Measurements from ENCODE around the gene PIGP. TPM values are rescaled to one million over a fixed set of nuclear protein-coding genes. Genes with fewer than 3 reads are reported as not detected.

PIGP gene
- total RNA-seq, 1 donor from 2014 or later, result 34.0 TPM

Other genes with a start within 250 kb of the PIGP start
- 6.3 TPM for gene HLCS, start 106.4 kb downstream of the PIGP start, total RNA-seq
- gene RIPPLY3, start 66.4 kb downstream of the PIGP start, total RNA-seq, result not detected
- gene TTC3, start 183 bp upstream of the PIGP start, total RNA-seq, result 36.3 TPM
- gene VPS26C, start 194.3 kb upstream of the PIGP start, total RNA-seq, result 43.9 TPM